HEK293 (cell line): ENCODE measurements around the gene IRF3.

ENCODE experiments used
- AEBP2 ChIP-seq: fragments of 450-650 bp; formaldehyde crosslinking; IDR thresholded peaks from 2 replicates; pipeline ENCODE4 v1.5.1; 2016; ENCODE audit warnings: missing biosample characterization, missing genetic modification characterization, borderline replicate concordance
- CTCF ChIP-seq: fragments of 450-650 bp; formaldehyde crosslinking; IDR thresholded peaks from 2 replicates; pipeline ENCODE4 v1.5.1; 2016; ENCODE audit warnings: missing biosample characterization, missing genetic modification characterization
- GLI2 ChIP-seq: fragments of 450-650 bp; formaldehyde crosslinking; IDR thresholded peaks from 2 replicates; pipeline ENCODE4; 2017; ENCODE audit warnings: missing biosample characterization, missing genetic modification characterization, low read depth, borderline replicate concordance
- KLF8 ChIP-seq: fragments of 450-650 bp; formaldehyde crosslinking; IDR thresholded peaks from 2 replicates; pipeline ENCODE4 v1.5.1; 2016; ENCODE audit warnings: missing biosample characterization, missing genetic modification characterization
- KLF9 ChIP-seq: fragments of 450-650 bp; formaldehyde crosslinking; IDR thresholded peaks from 2 replicates; pipeline ENCODE4 v1.5.1; 2016; ENCODE audit warnings: missing biosample characterization, missing genetic modification characterization, low read depth
- MZF1 ChIP-seq: fragments of 450-650 bp; formaldehyde crosslinking; IDR thresholded peaks from 2 replicates; pipeline ENCODE4 v1.5.1; 2017; ENCODE audit warnings: missing biosample characterization, missing genetic modification characterization, borderline replicate concordance
- OVOL3 ChIP-seq: fragments of 450-650 bp; formaldehyde crosslinking; IDR thresholded peaks from 2 replicates; pipeline ENCODE4 v1.5.1; 2016; ENCODE audit warnings: missing biosample characterization, missing genetic modification characterization
- PBX3 ChIP-seq: sonication (generic); formaldehyde crosslinking; IDR thresholded peaks from 2 replicates; pipeline ENCODE4 v1.8.1; 2022; ENCODE audit warnings: mild to moderate bottlenecking, moderate library complexity, missing genetic modification reagents
- SP7 ChIP-seq: fragments of 450-650 bp; formaldehyde crosslinking; IDR thresholded peaks from 2 replicates; pipeline ENCODE4 v1.5.1; 2016; ENCODE audit warnings: missing biosample characterization, missing genetic modification characterization
- WT1 ChIP-seq: fragments of 450-650 bp; formaldehyde crosslinking; IDR thresholded peaks from 2 replicates; pipeline ENCODE4 v1.5.1; 2016; ENCODE audit warnings: missing biosample characterization, missing genetic modification characterization
- ZBTB10 ChIP-seq: fragments of 450-650 bp; formaldehyde crosslinking; IDR thresholded peaks from 2 replicates; pipeline ENCODE4 v1.5.1; 2016; ENCODE audit warnings: missing biosample characterization, missing genetic modification characterization
- ZBTB26 ChIP-seq: fragments of 450-650 bp; formaldehyde crosslinking; optimal IDR thresholded peaks from 2 replicates; pipeline ENCODE3; 2016; ENCODE audit warnings: missing biosample characterization, mild to moderate bottlenecking, missing genetic modification characterization
- ZBTB8A ChIP-seq: fragments of 450-650 bp; formaldehyde crosslinking; IDR thresholded peaks from 2 replicates; pipeline ENCODE4 v1.5.1; 2016; ENCODE audit warnings: missing biosample characterization, missing genetic modification characterization
- ZEB2 ChIP-seq: fragments of 450-650 bp; formaldehyde crosslinking; IDR thresholded peaks from 2 replicates; pipeline ENCODE4 v1.5.1; 2016; ENCODE audit warnings: missing biosample characterization, missing genetic modification characterization
- ZFP69B ChIP-seq: fragments of 450-650 bp; formaldehyde crosslinking; IDR thresholded peaks from 2 replicates; pipeline ENCODE4 v1.5.1; 2016; ENCODE audit warnings: missing biosample characterization, missing genetic modification characterization
- ZNF169 ChIP-seq: fragments of 450-650 bp; formaldehyde crosslinking; IDR thresholded peaks from 2 replicates; pipeline ENCODE4 v1.5.1; 2016; ENCODE audit warnings: missing biosample characterization, missing genetic modification characterization
- ZNF280C ChIP-seq: fragments of 450-650 bp; formaldehyde crosslinking; IDR thresholded peaks from 2 replicates; pipeline ENCODE4 v1.5.1; 2016; ENCODE audit warnings: missing biosample characterization, missing genetic modification characterization
- ZNF324 ChIP-seq: fragments of 450-650 bp; formaldehyde crosslinking; IDR thresholded peaks from 2 replicates; pipeline ENCODE4 v1.5.1; 2016; ENCODE audit warnings: missing biosample characterization, missing genetic modification characterization
- ZNF335 ChIP-seq: fragments of 450-650 bp; formaldehyde crosslinking; conservative IDR thresholded peaks from 2 replicates; pipeline ENCODE4 v1.5.1; 2016; ENCODE audit warnings: missing biosample characterization, missing genetic modification characterization
- ZNF350 ChIP-seq: fragments of 450-650 bp; formaldehyde crosslinking; IDR thresholded peaks from 2 replicates; pipeline ENCODE4 v1.5.0; 2017; ENCODE audit warnings: missing biosample characterization, mild to moderate bottlenecking, missing genetic modification characterization
- ZNF426 ChIP-seq: fragments of 450-650 bp; formaldehyde crosslinking; IDR thresholded peaks from 2 replicates; pipeline ENCODE4 v1.5.1; 2017; ENCODE audit warnings: missing biosample characterization, missing genetic modification characterization, mild to moderate bottlenecking, inconsistent platforms, moderate library complexity
- ZNF433 ChIP-seq: fragments of 450-650 bp; formaldehyde crosslinking; IDR thresholded peaks from 2 replicates; pipeline ENCODE4 v1.5.1; 2016; ENCODE audit warnings: missing biosample characterization, missing genetic modification characterization, low read depth
- ZNF501 ChIP-seq: fragments of 450-650 bp; formaldehyde crosslinking; IDR thresholded peaks from 2 replicates; pipeline ENCODE4 v1.5.1; 2016; ENCODE audit warnings: missing biosample characterization, missing genetic modification characterization
- ZNF626 ChIP-seq: fragments of 450-650 bp; sonication (Bioruptor Pico); formaldehyde crosslinking; IDR thresholded peaks from 2 replicates; pipeline ENCODE4 v1.5.1; 2018; ENCODE audit warnings: missing biosample characterization, missing genetic modification characterization, inconsistent platforms
- ZNF701 ChIP-seq: fragments of 450-650 bp; formaldehyde crosslinking; IDR thresholded peaks from 2 replicates; pipeline ENCODE4 v1.5.1; 2016; ENCODE audit warnings: missing biosample characterization, missing genetic modification characterization
- ZNF707 ChIP-seq: fragments of 450-650 bp; formaldehyde crosslinking; IDR thresholded peaks from 2 replicates; pipeline ENCODE4 v1.5.1; 2016; ENCODE audit warnings: missing biosample characterization, missing genetic modification characterization
- ZNF843 ChIP-seq: fragments of 450-650 bp; formaldehyde crosslinking; IDR thresholded peaks from 2 replicates; pipeline ENCODE4 v1.5.1; 2016; ENCODE audit warnings: missing biosample characterization, missing genetic modification characterization
- ZXDB ChIP-seq: fragments of 450-650 bp; formaldehyde crosslinking; IDR thresholded peaks from 2 replicates; pipeline ENCODE4 v1.5.1; 2016; ENCODE audit warnings: missing biosample characterization, missing genetic modification characterization

The IRF3 gene

GRCh38 chr19:49664171-49665035 is 1.3 kb downstream of the IRF3 start (continued):
- TF ChIP-seq AEBP2 (tag by site-specific recombination), result no peak
- no peak for TF ChIP-seq ZNF350 (tag by site-specific recombination)
- peak; percentile 81; the same call in 1 of the 2 replicates for TF ChIP-seq PBX3
- TF ChIP-seq ZNF701, result no peak
- TF ChIP-seq KLF8 (tag by site-specific recombination), result peak; percentile 87
- TF ChIP-seq SP7 (tag by site-specific recombination), result peak; percentile 50; the same call in 1 of the 2 replicates
- TF ChIP-seq ZNF843 (tag by site-specific recombination), result no peak
- peak; percentile 76 for TF ChIP-seq ZBTB26 (tag by site-specific recombination)
- TF ChIP-seq ZNF707 (tag by site-specific recombination), result no peak
- TF ChIP-seq ZNF626 (tag by site-specific recombination), result no peak
- TF ChIP-seq ZBTB8A (tag by site-specific recombination), result peak; percentile 12; the same call in 1 of the 2 replicates
- no peak for TF ChIP-seq ZNF280C
- peak; percentile 30; the same call in 1 of the 2 replicates for TF ChIP-seq CTCF (tag by site-specific recombination)
- TF ChIP-seq ZFP69B, result peak; percentile 99
- no peak for TF ChIP-seq ZNF324 (tag by site-specific recombination)
- TF ChIP-seq ZXDB (tag by site-specific recombination), result no peak; the same call in 1 of the 2 replicates
- no peak for TF ChIP-seq MZF1 (tag by site-specific recombination)
- TF ChIP-seq OVOL3 (tag by site-specific recombination), result 0 out of 2 replicates have a peak, but pooled peaks have one; percentile 19
- TF ChIP-seq ZEB2, result no peak
- TF ChIP-seq KLF9 (tag by site-specific recombination), result peak; percentile 77
- no peak for TF ChIP-seq ZNF169 (tag by site-specific recombination)
- TF ChIP-seq ZNF335 (tag by site-specific recombination), result peak; percentile 36; the same call in 1 of the 2 replicates
- TF ChIP-seq ZNF426, result no peak
- TF ChIP-seq ZBTB10 (tag by site-specific recombination), result peak; percentile 79
- TF ChIP-seq ZNF501, result no peak
- no peak for TF ChIP-seq ZNF433 (tag by site-specific recombination)
- 0 out of 2 replicates have a peak, but pooled peaks have one; percentile 25 for TF ChIP-seq WT1 (tag by site-specific recombination)
- no peak for TF ChIP-seq GLI2 (tag by site-specific recombination)
